Endothelial cell of umbilical vein (primary cell): ENCODE data around the gene SPACDR. TPM values are rescaled to one million over a fixed set of nuclear protein-coding genes. Genes with fewer than 3 reads are reported as not detected.
A peak's percentile ranks its signal among the peaks of the same experiment; 100 is the strongest.

Experiments used
- BruUV-seq: library from RNA; stranded (reverse); fragments of 400-500 nt; replicated peaks from 2 replicates; lab custom pipeline; 2021; lab: Mats Ljungman, UMichigan
- CTCF ChIA-PET: fragments of 300-600, 350-600 bp; sonication (Branson Sonifier 250); formaldehyde crosslinking; loops from one replicate; lab custom pipeline; 2021; ENCODE audit warnings: antibody characterized with exemption, inconsistent platforms; lab: Charles Lee
- POLR2A ChIA-PET: fragments of 300-600, 350-600 bp; sonication (Branson Sonifier 250); formaldehyde crosslinking; loops from one replicate; lab custom pipeline; 2021; ENCODE audit warnings: antibody characterized with exemption, inconsistent platforms; lab: Charles Lee
- DNase-seq: peaks from one replicate; pipeline ENCODE4 v3.0.0-alpha.2; 2011; ENCODE audit warnings: low read depth, low spot score
- FAIRE-seq: peaks from 2 replicates; lab custom pipeline; 2011; peaks lifted over from hg19 to GRCh38; lab: Jason Lieb, UNC
- H2AFZ ChIP-seq: 2 replicates; pipeline ENCODE4 v1.6.0; 2012; ENCODE audit warnings: low read depth, low read length, control low read depth, inconsistent platforms
- H3K27ac ChIP-seq: 2 replicates; pipeline ENCODE4 v1.5.1; 2011; ENCODE audit warnings: low read depth, mild to moderate bottlenecking, control low read depth, low read length, moderate library complexity; ENCODE audit not compliant: insufficient read depth
- H3K27me3 ChIP-seq, 2 experiments: 2 replicates each; pipeline versions ENCODE4 v1.6.0 to v1.6.1; 2011; ENCODE audit warnings: low read length in 2 of 2, mixed read lengths in 1 of 2; ENCODE audit not compliant: control insufficient read depth in 2 of 2, insufficient read depth in 2 of 2
- H3K36me3 ChIP-seq, 2 experiments: 2 replicates in 1 of 2; 3 replicates in 1 of 2; pipeline ENCODE4 v1.5.1; 2011; ENCODE audit warnings: low read length in 2 of 2, mild to moderate bottlenecking in 1 of 2, moderate library complexity in 1 of 2; ENCODE audit not compliant: control insufficient read depth in 2 of 2, insufficient read depth in 2 of 2; ENCODE audit errors: extremely low read depth in 1 of 2
- H3K4me1 ChIP-seq: 3 replicates; pipeline ENCODE4 v1.5.1; 2011; ENCODE audit warnings: mild to moderate bottlenecking, low read length; ENCODE audit not compliant: control insufficient read depth, insufficient read depth; ENCODE audit errors: extremely low read depth
- H3K4me2 ChIP-seq: 2 replicates; pipeline ENCODE4 v1.6.1; 2011; ENCODE audit warnings: low read length, control low read depth, mixed read lengths; ENCODE audit not compliant: insufficient read depth
- H3K4me3 ChIP-seq, 3 experiments: fragments of 200-600 bp in 1 of 3; sonication (generic), shearing (Covaris generic) in 1 of 3; replicated peaks in 1 of 3; 2 replicates each; pipeline ENCODE4 v1.5.1; 2011 to 2016; ENCODE audit warnings: control low read depth in 3 of 3, low read length in 3 of 3, mild to moderate bottlenecking in 2 of 3, inconsistent platforms in 1 of 3, low read depth in 1 of 3, moderate library complexity in 1 of 3; ENCODE audit not compliant: insufficient read depth in 1 of 3
- H3K79me2 ChIP-seq: 2 replicates; pipeline ENCODE4 v1.6.0; 2012; ENCODE audit warnings: low read length, inconsistent platforms; ENCODE audit not compliant: control insufficient read depth, insufficient read depth
- H3K9ac ChIP-seq: replicated peaks from 2 replicates; pipeline ENCODE3; 2011; ENCODE audit warnings: low read length, control low read depth; ENCODE audit not compliant: insufficient read depth; ENCODE audit errors: extremely low read depth
- H3K9me1 ChIP-seq: replicated peaks from 3 replicates; pipeline ENCODE4 v1.6.0; 2011; ENCODE audit warnings: mild to moderate bottlenecking, low read length; ENCODE audit not compliant: control insufficient read depth, insufficient read depth; ENCODE audit errors: extremely low read depth
- H3K9me3 ChIP-seq: replicated peaks from 2 replicates; pipeline ENCODE4 v1.5.1; 2012; ENCODE audit warnings: low read length, inconsistent platforms; ENCODE audit not compliant: control insufficient read depth, insufficient read depth
- H4K20me1 ChIP-seq: replicated peaks from 2 replicates; pipeline ENCODE3; 2011; ENCODE audit warnings: mild to moderate bottlenecking, low read length; ENCODE audit not compliant: control insufficient read depth, insufficient read depth; ENCODE audit errors: extremely low read depth
- CTCF ChIP-seq, 2 donors: IDR thresholded peaks; 1 replicate in 1 of 2; 2 replicates in 1 of 2; pipeline ENCODE4 v1.5.1; 2011; ENCODE audit warnings: low read length in 2 of 2, mild to moderate bottlenecking in 2 of 2, moderate library complexity in 2 of 2, control low read depth in 1 of 2, inconsistent platforms in 1 of 2, low read depth in 1 of 2; ENCODE audit not compliant: insufficient read depth in 1 of 2; ENCODE audit errors: extremely low read depth in 1 of 2
- EZH2 ChIP-seq: IDR thresholded peaks from 2 replicates; pipeline ENCODE4 v1.6.1; 2012; ENCODE audit warnings: borderline replicate concordance, low read depth, mild to moderate bottlenecking, moderate library complexity, low read length, inconsistent platforms; ENCODE audit not compliant: severe bottlenecking
- FOS ChIP-seq: IDR thresholded peaks from 2 replicates; pipeline ENCODE4 v1.6.1; 2011; ENCODE audit warnings: mild to moderate bottlenecking, low read length, moderate library complexity, borderline replicate concordance; ENCODE audit not compliant: insufficient read depth
- GATA2 ChIP-seq: IDR thresholded peaks from 2 replicates; pipeline ENCODE4 v1.7.0; 2011; ENCODE audit warnings: low read depth, mild to moderate bottlenecking, moderate library complexity, mixed read lengths, low read length; ENCODE audit not compliant: insufficient read length, insufficient read depth
- JUN ChIP-seq: IDR thresholded peaks from 2 replicates; pipeline ENCODE4 v1.6.1; 2011; ENCODE audit warnings: borderline replicate concordance, low read depth; ENCODE audit not compliant: insufficient read length, insufficient read depth
- MYC ChIP-seq: IDR thresholded peaks from one replicate; pipeline ENCODE4 v1.6.1; 2011; ENCODE audit warnings: mild to moderate bottlenecking, low read depth, low read length
- POLR2A ChIP-seq: IDR thresholded peaks from 2 replicates; pipeline ENCODE4 v1.6.1; 2012; ENCODE audit warnings: low read depth, mild to moderate bottlenecking, control low read depth, low read length
- POLR2AphosphoS5 ChIP-seq: IDR thresholded peaks from 2 replicates; pipeline ENCODE4 v1.6.1; 2012; ENCODE audit warnings: low read depth, mild to moderate bottlenecking, control low read depth, low read length, moderate library complexity; ENCODE audit not compliant: insufficient read depth
- dilution Hi-C: fragments of 300-500 bp; cut with MboI; formaldehyde crosslinking; loops from one replicate; pipeline ENCODE4 v1.15.0; 2019; ENCODE audit warnings: low sequenced_read_pairs; ENCODE audit not compliant: extremely low pct_ligation_motif_present
- intact Hi-C: fragments of 100-400 bp; cut with micrococcal nuclease; formaldehyde crosslinking; loops from one replicate; pipeline ENCODE4 v1.10.0; 2022
- polyA plus RNA-seq, 4 experiments: library from polyadenylated mRNA; depleted of rRNA in 3 of 4; stranded (reverse) in 3 of 4; unstranded in 1 of 4; fragments of >200 nt; gene quantifications; 2 replicates each; pipeline versions ENCODE4 v1.2.1 to v1.2.3, GENCODE V29; 2011 to 2012; ENCODE audit warnings: missing spikeins in 1 of 4
- total RNA-seq: library from RNA; stranded (reverse); gene quantifications from 2 replicates; pipeline ENCODE4 v1.2.3, GENCODE V29; 2021

SPACDR gene
- total and polyA plus RNA-seq, 2 donors (not counting 3 experiments of a cell fraction or from before 2014, with no cell fraction given), result 1.6 to 4.1 TPM

GRCh38 chr7:100472121-100472851 lies 8.2 kb upstream of the SPACDR start:
- CTCF ChIA-PET, result interaction anchor here (1.9 to 7.8 kb wide), 3 partner anchors 11 to 88 kb away, joined by 4 to 119 read pairs (median 70); no protein-coding TSS in a partner anchor
- intact Hi-C loops, result no loop called here
- no peak overlapping the region for H3K27ac ChIP-seq
- no peaks in the 10 kb centered on the region for H3K9me3 ChIP-seq
- dilution Hi-C loops, result no loop called here
- no peak overlapping the region for H2AFZ ChIP-seq
- DNase-seq (no peak), FAIRE-seq (no peak)
- H3K9ac ChIP-seq, result no peak overlapping the region
- POLR2A ChIA-PET, result interaction anchor here (0.6 kb wide), 1 partner anchor 114 kb away, joined by 3 read pairs; the partner anchor contains the start of gene FBXO24
- BruUV-seq, result no TSS peak
- no peaks in the 10 kb centered on the region for H3K27me3 ChIP-seq
- no peak overlapping the region for H3K4me3 ChIP-seq
- H3K36me3 ChIP-seq, result peaks cover 2 to 25% of the 10 kb centered on the region in 2 experiments
- H3K4me2 ChIP-seq, result no peak overlapping the region
- H3K4me1 ChIP-seq, result peaks cover 22% of the 10 kb centered on the region
- no peaks in the 10 kb centered on the region for H3K9me1 ChIP-seq
- H3K79me2 ChIP-seq, result peaks cover 30% of the 10 kb centered on the region
- no peaks in the 10 kb centered on the region for H4K20me1 ChIP-seq
- TF ChIP-seq EZH2 (no peak), JUN (no peak), POLR2AphosphoS5 (peak; percentile 7), POLR2A (no peak), FOS (no peak), GATA2 (no peak)

- Histone ChIP-seq H3K9me3 (no peaks in the 10 kb centered on the region), H3K27ac (no peak overlapping the region), H3K79me2 (peaks cover 17% of the 10 kb centered on the region), H3K27me3 (no peaks in the 10 kb centered on the region), H3K4me3 (no peak overlapping the region), H3K36me3 (peaks cover 2 to 31% of the 10 kb centered on the region in 2 experiments), H2AFZ (no peak overlapping the region), H3K9me1 (no peaks in the 10 kb centered on the region), H3K4me1 (peaks cover 11% of the 10 kb centered on the region), H4K20me1 (no peaks in the 10 kb centered on the region), H3K4me2 (no peak overlapping the region), H3K9ac (no peak overlapping the region)
- ChIA-PET CTCF (interaction anchor here (0.6 to 4.3 kb wide), 5 partner anchors 14 to 118 kb away, joined by 3 to 119 read pairs (median 4); no protein-coding TSS in a partner anchor), POLR2A (interaction anchor here (0.5 kb wide), 1 partner anchor 89 kb away, joined by 3 read pairs; no protein-coding TSS in a partner anchor)
- intact Hi-C loops (no loop called here), dilution Hi-C loops (no loop called here)
- no peak for FAIRE-seq
- DNase-seq, result no peak
- TF ChIP-seq MYC (no peak), FOS (no peak), POLR2A (no peak), CTCF (IDR thresholded peaks at IDR 0.05; ENCODE audit: extremely low read depth in 1 of 2, insufficient read depth in 1 of 2, low read depth in 1 of 2, low read length in 2 of 2) (no peak)
- no TSS peak for BruUV-seq
These were observed 7.0 kb upstream of the SPACDR start for GRCh38 chr7:100471021-100471420.
